Measurements from ENCODE around the gene EPO. TPM values are rescaled to one million over a fixed set of nuclear protein-coding genes. Genes with fewer than 3 reads are reported as not detected.
"Not testable (repeated sequence)": the region's sequence is repeated elsewhere in the genome, so short reads cannot be mapped to it uniquely, and the experiment has no call there.

EPO gene
- total RNA-seq, 2 experiments from 2014 or later, result not detected

DNA sequence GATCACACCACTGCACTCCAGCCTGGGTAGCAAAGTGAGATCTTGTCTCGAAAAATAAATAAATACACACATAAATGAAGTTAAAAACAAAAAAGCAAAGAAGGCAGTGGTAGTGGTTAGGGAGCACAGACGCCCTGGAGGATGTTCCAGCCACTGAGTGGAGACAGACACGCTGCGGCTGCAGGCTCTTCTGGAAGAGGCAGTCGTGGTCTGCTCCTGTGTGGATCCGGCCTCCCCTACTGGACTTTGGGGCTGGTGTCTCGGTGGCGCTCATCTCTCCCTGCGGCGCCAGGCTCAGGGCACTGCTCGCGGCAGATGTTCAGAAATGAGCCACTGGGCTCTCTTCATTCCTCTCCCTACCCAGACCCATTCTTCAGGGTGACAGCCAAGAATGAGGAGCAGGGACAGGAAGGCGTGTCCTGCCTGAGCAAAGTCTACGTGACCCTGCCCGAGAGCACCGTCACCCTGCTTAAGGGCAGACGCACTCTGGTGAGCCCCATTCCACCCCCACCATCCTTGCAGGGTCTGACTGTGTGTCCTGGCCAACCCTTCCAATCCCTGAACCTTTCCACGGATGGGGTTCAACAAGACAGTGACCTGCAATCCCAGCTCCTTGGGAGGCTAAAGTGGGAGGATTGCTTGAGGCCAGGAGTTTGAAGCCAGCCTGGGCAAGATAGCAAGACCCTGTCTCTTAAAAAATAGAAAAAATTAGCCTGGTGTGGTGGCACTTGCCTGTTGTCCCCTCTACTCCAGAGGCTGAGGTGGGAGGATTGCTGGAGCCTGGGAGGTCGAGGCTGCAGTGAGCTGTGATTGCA is 39.3 kb downstream of the EPO start:
- Mint-ChIP-seq H3K27me3 (no peaks in the 10 kb centered on the region), H3K36me3 (no peaks in the 10 kb centered on the region), H3K27ac (no peak overlapping the region), H3K9me3 (no peaks in the 10 kb centered on the region), H3K4me3 (no peak overlapping the region), H3K4me1 (ENCODE audit: low read depth) (no peaks in the 10 kb centered on the region)
- ChIA-PET POLR2A (no interaction called here), CTCF (no interaction called here)
- intact Hi-C loops (cut with micrococcal nuclease), result no loop called here
- no peak for DNase-seq

DNA sequence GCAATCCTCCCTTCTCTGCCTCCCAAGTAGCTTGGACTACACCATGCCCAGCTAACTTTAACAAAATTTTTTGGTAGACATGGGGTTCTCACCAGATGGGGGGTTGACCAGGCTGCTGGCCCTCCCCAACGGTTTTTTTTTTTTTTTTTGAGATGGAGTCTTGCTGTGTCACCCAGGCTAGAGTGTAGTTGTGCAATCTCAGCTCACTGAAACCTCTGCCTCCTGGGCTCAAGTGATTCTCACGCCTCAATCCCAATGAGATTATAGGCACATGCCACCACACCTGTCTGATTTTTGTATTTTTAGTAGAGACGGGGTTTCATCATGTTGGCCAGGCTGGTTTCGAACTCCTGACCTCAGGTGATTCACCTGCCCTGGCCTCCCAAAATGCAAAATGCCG is 42.6 kb downstream of the EPO start:
- intact Hi-C loops (cut with micrococcal nuclease); DNase-seq; H3K4me1 Mint-ChIP-seq (ENCODE audit: low read depth); H3K36me3 Mint-ChIP-seq; H3K4me3 Mint-ChIP-seq; POLR2A ChIA-PET; H3K9me3 Mint-ChIP-seq; H3K27ac Mint-ChIP-seq; H3K27me3 Mint-ChIP-seq: not testable (repeated sequence)
- CTCF ChIA-PET, result interaction anchor here (0.6 kb wide), 1 partner anchor 89 kb away, joined by 4 read pairs; the partner anchor contains the start of gene SLC12A9

DNA sequence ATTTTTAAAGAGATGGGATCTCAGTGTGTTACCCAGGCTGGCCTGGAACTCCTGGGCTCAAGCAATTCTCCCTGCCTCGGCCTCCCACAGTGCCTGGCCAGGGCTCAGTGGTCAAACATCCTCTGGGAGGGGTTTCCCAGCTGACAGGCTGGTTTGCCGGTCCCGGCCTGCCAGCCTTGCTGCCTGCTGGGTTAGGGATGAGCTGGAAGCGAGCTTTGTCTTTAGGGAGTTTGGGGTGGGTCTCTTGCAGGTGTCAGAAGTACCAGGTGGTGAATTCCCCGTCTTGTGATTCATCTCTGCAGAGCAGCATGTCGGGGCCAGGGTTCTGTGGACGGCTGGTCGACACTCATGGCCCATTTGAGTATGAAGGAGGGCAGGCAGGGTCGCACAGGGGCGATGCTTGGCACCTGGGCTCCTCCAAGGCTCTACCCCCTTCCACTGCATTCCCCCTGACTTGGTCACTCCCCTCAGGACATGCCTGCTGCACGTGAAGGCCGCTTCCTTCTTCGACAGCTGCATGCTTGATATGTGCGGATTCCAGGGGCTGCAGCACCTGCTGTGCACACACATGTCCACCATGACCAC is 43.4 kb downstream of the EPO start:
- Mint-ChIP-seq H3K27ac (no peak overlapping the region), H3K4me1 (ENCODE audit: low read depth) (no peaks in the 10 kb centered on the region), H3K36me3 (no peaks in the 10 kb centered on the region), H3K4me3 (no peak overlapping the region), H3K27me3 (peaks cover 1% of the 10 kb centered on the region), H3K9me3 (no peaks in the 10 kb centered on the region)
- ChIA-PET POLR2A (no interaction called here), CTCF (no interaction called here)
- intact Hi-C loops (cut with micrococcal nuclease), result no loop called here
- no peak for DNase-seq

DNA sequence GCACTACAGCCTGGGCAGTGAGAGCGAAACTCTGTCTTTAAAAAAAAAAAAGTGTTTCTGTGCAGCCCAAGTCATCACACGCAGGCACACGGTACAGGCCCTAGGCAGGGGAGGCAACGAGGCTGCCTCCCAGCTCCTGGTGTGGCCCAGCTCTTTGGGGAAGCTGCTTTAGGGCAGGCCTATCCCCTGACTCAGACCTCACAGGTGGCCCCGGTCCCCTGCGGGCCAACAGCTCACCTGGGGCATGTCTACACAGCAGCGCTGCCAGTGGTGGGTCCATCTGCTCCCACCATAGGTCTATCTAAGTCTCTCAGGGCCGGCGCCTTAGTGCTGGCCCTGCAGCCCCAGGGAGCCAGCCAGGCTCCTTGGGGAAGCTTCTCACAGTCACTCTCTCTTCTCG is 44.6 kb downstream of the EPO start:
- ChIA-PET CTCF (no interaction called here), POLR2A (interaction anchor here (0.7 kb wide), 1 partner anchor 8 kb away, joined by 3 read pairs; no protein-coding TSS in a partner anchor)
- H3K4me1 Mint-ChIP-seq (ENCODE audit: low read depth), result no peaks in the 10 kb centered on the region
- H3K27ac Mint-ChIP-seq, result no peak overlapping the region
- H3K4me3 Mint-ChIP-seq, result no peak overlapping the region
- intact Hi-C loops (cut with micrococcal nuclease), result no loop called here
- H3K36me3 Mint-ChIP-seq, result no peaks in the 10 kb centered on the region
- H3K27me3 Mint-ChIP-seq, result peaks cover 3% of the 10 kb centered on the region
- H3K9me3 Mint-ChIP-seq, result no peaks in the 10 kb centered on the region
- no peak for DNase-seq

DNA sequence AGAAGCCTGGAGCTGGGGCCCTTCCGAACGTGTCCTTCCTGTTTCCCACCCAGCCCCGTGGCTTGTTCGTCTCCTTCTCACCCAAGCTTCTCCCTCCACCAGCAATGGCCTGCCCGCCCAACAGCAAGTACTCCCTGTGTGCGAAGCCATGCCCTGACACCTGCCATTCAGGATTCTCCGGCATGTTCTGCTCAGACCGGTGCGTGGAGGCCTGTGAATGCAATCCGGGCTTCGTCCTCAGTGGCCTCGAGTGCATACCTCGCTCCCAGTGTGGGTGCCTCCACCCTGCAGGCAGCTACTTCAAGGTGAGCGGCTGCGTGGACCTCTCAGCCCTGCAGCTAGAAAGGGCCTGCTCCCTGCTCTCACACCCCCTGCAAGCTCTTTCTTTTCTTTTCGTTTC is 45.0 kb downstream of the EPO start:
- Mint-ChIP-seq H3K36me3 (no peaks in the 10 kb centered on the region), H3K27me3 (peaks cover 3% of the 10 kb centered on the region), H3K27ac (no peak overlapping the region), H3K4me3 (no peak overlapping the region), H3K9me3 (no peaks in the 10 kb centered on the region), H3K4me1 (ENCODE audit: low read depth) (no peaks in the 10 kb centered on the region)
- CTCF ChIA-PET, result no interaction called here
- POLR2A ChIA-PET, result interaction anchor here (0.7 kb wide), 1 partner anchor 8 kb away, joined by 3 read pairs; no protein-coding TSS in a partner anchor
- DNase-seq, result no peak
- intact Hi-C loops (cut with micrococcal nuclease), result no loop called here

DNA sequence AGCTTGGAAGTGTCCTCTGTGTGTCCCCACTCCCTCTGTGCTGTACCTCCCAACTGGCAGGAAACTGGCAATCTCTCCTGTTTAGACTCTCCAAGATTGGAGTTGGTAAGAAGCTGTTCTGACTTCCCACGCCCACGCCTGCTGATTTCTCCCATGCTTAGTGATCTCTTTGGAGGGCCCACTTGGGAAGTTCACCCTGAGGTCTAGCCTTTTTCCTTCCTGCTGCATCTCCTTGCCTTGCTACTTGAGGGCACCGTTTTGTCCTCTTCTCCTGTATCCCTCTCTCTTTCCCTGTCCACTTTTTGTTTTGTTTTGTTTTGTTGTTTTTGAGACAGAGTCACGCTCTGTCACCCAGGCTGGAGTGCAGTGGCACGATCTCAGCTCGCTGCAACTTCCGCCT is 48.5 kb downstream of the EPO start:
- ChIA-PET POLR2A (no interaction called here), CTCF (no interaction called here)
- DNase-seq, result no peak
- intact Hi-C loops (cut with micrococcal nuclease), result no loop called here
- peaks cover 3% of the 10 kb centered on the region for H3K27me3 Mint-ChIP-seq
- H3K36me3 Mint-ChIP-seq, result no peaks in the 10 kb centered on the region
- H3K9me3 Mint-ChIP-seq, result no peaks in the 10 kb centered on the region
- H3K27ac Mint-ChIP-seq, result no peak overlapping the region
- H3K4me3 Mint-ChIP-seq, result no peak overlapping the region
- no peaks in the 10 kb centered on the region for H3K4me1 Mint-ChIP-seq (ENCODE audit: low read depth)

Other genes with a start within 250 kb of the EPO start
- 10 to 100 TPM; 87.8 to 89.5 TPM for gene TSC22D4, start 241.3 kb upstream of the EPO start, total RNA-seq
- under 1 TPM; 0.17 to 0.24 TPM for gene NYAP1, start 236.5 kb upstream of the EPO start, total RNA-seq
- 10 to 100 TPM; 60.9 to 62.5 TPM for gene AGFG2, start 181.3 kb upstream of the EPO start, total RNA-seq
- 10 to 100 TPM in 1 of 2 experiments, 1 to 10 TPM in 1; 9.9 to 11.4 TPM for gene SAP25, start 146.6 kb upstream of the EPO start, total RNA-seq
- 10 to 100 TPM; 93.4 to 97.7 TPM for gene LRCH4, start 134.3 kb upstream of the EPO start, total RNA-seq
- gene FBXO24, start 134.1 kb upstream of the EPO start, total RNA-seq, result 1 to 10 TPM; 2.2 to 2.6 TPM
- 10 to 100 TPM in 1 of 2 experiments, 1 to 10 TPM in 1; 9.2 to 11.0 TPM for gene PCOLCE, start 118.1 kb upstream of the EPO start, total RNA-seq
- gene MOSPD3, start 107.9 kb upstream of the EPO start, total RNA-seq, result 10 to 100 TPM; 14.0 to 14.4 TPM
- 1 to 10 TPM; 8.7 to 9.9 TPM for gene TFR2, start 78.9 kb upstream of the EPO start, total RNA-seq
- gene ACTL6B, start 64.0 kb upstream of the EPO start, total RNA-seq, result not detected
- gene GNB2, start 46.7 kb upstream of the EPO start, total RNA-seq, result 100 to 1,000 TPM; 228 to 231 TPM
- gene GIGYF1, start 26.2 kb upstream of the EPO start, total RNA-seq, result 10 to 100 TPM; 40.2 to 40.5 TPM
- 10 to 100 TPM; 38.7 to 42.2 TPM for gene POP7, start 14.3 kb upstream of the EPO start, total RNA-seq
- gene ZAN, start 13.1 kb downstream of the EPO start, total RNA-seq, result not detected
- gene EPHB4, start 107.1 kb downstream of the EPO start, total RNA-seq, result 1 to 10 TPM; 2.8 to 3.6 TPM
- 10 to 100 TPM; 17.8 to 18.5 TPM for gene SLC12A9, start 132.2 kb downstream of the EPO start, total RNA-seq
- 10 to 100 TPM; 25.8 to 25.9 TPM for gene TRIP6, start 146.9 kb downstream of the EPO start, total RNA-seq
- gene SRRT, start 154.6 kb downstream of the EPO start, total RNA-seq, result 100 to 1,000 TPM; 209 to 223 TPM
- gene UFSP1, start 169.2 kb downstream of the EPO start, total RNA-seq, result 1 to 10 TPM; 1.5 to 2.0 TPM
- not detected for gene ACHE, start 175.4 kb downstream of the EPO start, total RNA-seq
- gene MUC3A, start 229.1 kb downstream of the EPO start, total RNA-seq, result under 1 TPM in 1 of 2 experiments, not detected in 1; 0.29 TPM
- 1 to 10 TPM in 1 of 2 experiments, under 1 TPM in 1; 0.48 to 1.0 TPM for gene MUC12, start 249.1 kb downstream of the EPO start, total RNA-seq